Stimulated activated CD8-positive, alpha-beta memory T cell treated with anti-CD3 and anti-CD28 coated beads, Interleukin-2, amount 100 ng/mL, for 48 hours (primary cell): ENCODE results near the gene FAM236D.
"Not testable (repeated sequence)": the region's sequence is repeated elsewhere in the genome, so short reads cannot be mapped to it uniquely, and the experiment has no call there.

ENCODE experiments used
- DNase-seq, 2 donors: peaks; one replicate each; pipeline ENCODE4 v3.0.0-alpha.2; 2020; ENCODE audit warnings: low read depth in 2 of 2

The FAM236D gene

GRCh38 chrX:72808110-72808509 is at the start of gene FAM236D:
FAM236D (minus strand) TSS chrX:72808210; CDS start chrX:72808110, 100 bp downstream.
- not testable (repeated sequence) for DNase-seq

GRCh38 chrX:72837532-72837931 is 29.5 kb upstream of the FAM236D start:
- DNase-seq = not testable (repeated sequence)

DNA sequence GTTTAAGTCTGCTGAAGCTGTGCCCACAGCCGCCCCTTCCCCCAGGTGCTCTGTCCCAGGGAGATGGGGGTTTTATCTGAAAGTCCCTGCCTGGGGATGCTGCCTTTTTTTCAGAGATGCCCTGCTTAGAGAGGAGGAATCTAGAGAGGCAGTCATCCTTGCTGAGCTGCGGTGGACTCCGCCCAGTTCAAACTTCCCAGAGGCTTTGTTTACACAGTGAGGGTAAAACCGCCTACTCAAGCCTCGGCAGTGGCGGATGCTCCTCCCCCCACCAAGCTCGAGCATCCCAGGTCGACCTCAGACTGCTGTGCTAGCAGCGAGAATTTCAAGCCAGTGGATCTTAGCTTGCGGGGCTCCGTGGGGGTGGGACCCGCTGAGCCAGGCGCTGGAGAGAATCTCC is 22.7 kb upstream of the FAM236D start:
- not testable (repeated sequence) for DNase-seq

DNA sequence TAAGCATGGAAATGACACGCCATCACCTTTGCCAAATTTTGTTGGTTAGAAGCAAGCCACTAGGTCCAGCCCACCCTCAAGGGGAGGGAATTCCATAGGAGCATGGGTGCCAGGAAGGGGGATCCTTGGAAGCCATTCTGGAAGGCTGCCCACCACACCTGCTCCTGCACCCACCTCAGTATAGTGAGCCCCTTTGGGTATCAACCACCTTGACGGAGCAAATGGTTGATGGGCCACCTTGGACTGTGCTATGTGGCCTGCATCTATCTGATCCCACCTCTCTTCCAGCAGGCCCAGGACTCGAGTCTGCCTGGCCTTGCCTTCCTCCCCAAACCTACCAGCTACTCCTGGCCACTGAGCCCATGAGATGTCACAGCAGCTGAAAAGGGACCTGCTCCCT is 17.6 kb downstream of the FAM236D start:
- not testable (repeated sequence) for DNase-seq

DNA sequence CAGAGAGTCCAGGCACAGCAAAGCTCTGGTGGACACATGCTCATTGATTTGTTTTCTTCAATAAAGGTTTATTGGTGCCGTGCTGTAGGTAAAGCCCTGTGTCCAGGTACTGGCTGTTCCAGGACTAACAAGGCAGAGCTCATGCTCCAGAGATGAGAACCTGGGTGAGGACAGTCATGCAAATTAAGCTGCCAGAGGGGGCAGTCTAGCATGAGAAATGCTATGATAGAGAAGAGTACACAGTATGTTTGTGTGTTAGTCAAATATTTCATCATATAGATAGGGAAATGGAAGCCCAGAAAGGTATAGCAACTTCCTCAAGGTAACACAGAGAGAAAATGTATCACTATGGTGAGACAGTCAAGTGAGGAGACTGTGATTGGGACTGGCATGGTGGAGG is 19.9 kb downstream of the FAM236D start:
- not testable (repeated sequence) for DNase-seq

- DNase-seq = not testable (repeated sequence)
Observed at GRCh38 chrX:72783964-72784363, 24.0 kb downstream of the FAM236D start.

DNA sequence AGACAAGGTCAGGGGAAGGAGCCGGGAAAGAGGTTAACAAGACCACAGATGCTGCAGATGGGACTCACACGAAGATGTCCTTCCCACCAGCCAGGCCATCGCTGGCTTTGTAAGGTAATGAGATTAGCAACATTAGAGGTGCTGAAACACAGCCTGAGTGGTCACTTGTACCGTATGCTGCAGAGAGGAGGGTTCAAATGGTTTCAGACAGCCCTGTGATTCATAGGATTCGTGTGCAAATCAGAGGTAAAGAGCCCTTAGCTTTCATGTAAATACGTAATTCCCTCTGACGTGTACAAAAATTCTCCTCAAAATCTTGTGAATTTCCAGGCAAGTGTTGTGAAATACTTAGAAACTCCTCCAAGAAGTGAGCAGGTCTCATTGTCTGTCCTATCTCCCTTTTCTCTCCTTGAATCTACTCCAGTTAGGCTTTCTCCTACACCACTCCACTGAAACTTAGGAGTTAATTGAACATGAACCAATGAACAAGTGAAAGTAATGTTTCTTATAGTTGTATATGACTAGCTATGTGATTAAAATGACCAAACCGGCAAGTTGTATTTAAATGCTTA is 24.6 kb downstream of the FAM236D start:
- not testable (repeated sequence) for DNase-seq

GRCh38 chrX:72782560-72782959 is 25.4 kb downstream of the FAM236D start, which contains the start of gene FAM236B:
FAM236B (minus strand) TSS chrX:72782660; CDS start chrX:72782560, 100 bp downstream.
- not testable (repeated sequence) for DNase-seq

DNA sequence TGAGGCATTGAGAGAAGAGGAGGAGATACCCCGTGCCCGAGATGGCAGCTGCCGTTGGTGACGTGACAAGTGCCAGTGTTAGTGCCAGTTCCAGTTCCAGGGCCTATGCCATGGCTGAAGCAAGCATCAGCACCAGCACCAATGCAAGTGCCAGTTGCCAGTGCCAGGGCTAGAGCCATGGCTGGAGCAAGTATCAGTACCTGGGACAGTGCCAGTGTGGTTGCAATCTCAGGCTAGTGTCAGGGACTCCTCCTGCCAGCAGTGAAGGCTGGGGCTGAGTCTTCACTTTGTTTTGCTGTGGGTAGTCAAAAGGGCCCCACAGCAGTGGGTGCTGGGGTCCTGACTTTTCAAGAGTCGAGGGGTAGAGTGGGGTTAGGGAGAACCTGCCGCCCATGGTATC is 29.9 kb downstream of the FAM236D start:
- DNase-seq = not testable (repeated sequence)

DNA sequence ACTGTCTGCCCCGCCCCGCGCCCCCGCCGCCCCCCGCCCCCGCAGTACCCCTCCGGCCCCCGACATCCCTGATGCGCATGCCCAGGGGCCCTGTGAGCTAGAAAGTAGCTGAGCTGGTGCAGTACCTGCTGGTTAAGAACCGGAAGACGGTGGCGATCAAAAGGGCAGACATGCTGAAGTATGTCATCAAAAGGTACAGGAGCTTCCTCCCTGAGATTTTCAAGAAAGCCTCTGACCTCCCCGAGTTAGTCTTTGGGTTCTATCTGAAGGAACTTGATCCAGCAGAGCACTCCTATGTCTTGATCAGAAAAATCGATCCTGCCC is 30.6 kb downstream of the FAM236D start:
- DNase-seq = not testable (repeated sequence)

DNA sequence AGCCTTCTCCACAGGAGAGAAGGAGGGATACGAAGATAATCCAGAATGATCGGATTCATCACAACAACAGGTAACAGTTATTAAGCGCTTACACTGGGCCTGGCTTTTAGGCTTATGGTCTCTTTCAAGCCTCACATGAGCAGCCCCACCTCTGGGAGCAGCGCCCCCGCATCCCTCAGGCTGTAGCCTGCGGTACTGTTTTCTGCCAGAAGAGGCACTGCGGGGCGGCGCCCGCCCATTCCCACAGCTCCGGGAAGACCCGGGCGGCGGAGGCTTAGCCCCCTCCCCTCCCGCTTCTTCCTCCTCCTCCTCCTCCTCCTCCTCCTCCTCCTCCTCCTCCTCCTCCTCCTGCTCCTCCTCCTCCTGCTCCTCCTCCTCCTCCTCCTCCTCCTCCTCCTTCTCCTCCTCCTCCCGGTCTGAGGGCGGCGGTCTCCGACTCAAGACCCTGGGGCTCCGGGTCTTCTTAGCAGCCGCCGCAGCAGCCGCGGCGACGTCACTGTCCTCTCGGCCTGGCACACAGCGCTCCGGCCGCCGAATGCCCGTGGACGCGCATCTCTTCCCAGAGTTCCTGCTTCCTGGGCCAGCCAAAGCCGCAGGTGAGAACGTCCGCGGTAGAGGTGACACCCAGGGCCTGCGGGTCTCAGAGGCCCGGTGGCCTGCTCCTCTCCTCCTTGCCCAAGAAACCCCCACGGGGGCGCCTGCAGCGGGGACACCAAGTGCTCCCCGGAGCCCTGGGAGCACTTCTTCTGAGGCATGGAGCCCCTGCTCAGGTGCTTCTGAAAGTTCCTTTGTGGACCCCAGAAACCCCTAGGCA is 31.1 kb downstream of the FAM236D start, which contains the start of gene DMRTC1B:
DMRTC1B (plus strand) TSS at position 238 of the 814 bp plus-strand sequence. CDS start 68,246 bp downstream, outside the sequence.
- not testable (repeated sequence) for DNase-seq

DNA sequence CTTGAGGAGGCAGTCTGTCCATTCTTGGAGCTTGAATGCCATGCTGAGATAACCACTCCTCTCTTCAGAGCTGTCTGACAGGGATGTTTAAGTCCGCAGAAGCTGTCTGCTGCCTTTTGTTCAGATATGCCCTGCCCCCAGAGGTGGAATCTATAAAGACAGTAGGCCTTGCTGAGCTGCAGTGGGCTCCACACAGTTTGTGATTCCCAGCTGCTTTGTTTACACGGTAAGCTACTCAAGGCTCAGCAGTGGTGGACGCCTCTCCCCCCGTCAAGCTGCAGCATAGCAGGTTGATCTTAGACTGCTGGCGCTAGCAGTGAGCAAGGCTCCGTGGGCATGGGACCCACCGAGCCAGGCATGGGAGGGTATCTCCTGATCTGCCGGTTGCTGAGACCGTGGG is 47.6 kb downstream of the FAM236D start:
- not testable (repeated sequence) for DNase-seq
